NCI-H524 (cell line): ENCODE data around the gene CAPZA1.
A peak's percentile ranks its signal among the peaks of the same experiment; 100 is the strongest.
"Not testable (repeated sequence)": the region's sequence is repeated elsewhere in the genome, so short reads cannot be mapped to it uniquely, and the experiment has no call there.

ENCODE experiments used
- DNase-seq, 2 experiments: peaks; one replicate each; lab custom pipeline; 2025; lab: John Stamatoyannopoulos, UW

The CAPZA1 gene

DNA sequence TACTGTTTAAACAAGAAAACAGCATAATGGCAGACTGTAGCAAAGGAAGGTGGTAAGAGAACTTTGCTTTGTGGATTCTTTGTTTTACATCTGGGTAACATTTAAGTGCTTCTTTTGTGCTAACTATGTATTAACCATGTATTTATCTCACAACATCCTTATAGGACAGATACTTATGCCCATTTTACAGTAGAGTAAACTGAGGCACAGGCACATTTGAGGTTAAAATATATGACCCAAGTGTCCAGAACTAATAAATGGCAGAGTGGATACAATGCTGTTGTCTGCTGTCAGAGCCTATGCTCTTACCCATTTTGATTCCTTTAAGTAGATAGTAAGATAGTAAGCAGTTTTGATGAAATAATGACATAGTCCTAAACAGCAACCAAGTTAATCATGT lies 7.3 kb downstream of the CAPZA1 start:
- no peak for DNase-seq

DNA sequence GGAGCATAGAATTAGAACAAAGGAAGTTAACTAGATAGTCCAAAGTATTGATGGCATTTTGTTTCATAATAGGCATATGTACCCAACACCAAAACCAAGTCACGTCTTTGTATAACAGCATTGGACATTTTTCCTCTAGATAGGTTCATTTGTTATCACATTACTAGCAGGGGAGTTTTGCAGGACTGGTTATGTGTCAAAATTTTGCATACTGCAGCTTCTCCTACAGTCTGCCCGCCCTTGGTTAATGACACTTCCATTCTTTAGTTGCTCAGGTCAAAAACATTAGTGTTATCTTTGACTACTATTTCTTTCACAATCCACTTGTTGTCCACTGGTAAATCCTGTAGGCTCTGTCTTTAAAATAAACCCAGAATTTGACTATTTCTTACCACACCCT lies 8.9 kb downstream of the CAPZA1 start:
- no peak for DNase-seq

DNA sequence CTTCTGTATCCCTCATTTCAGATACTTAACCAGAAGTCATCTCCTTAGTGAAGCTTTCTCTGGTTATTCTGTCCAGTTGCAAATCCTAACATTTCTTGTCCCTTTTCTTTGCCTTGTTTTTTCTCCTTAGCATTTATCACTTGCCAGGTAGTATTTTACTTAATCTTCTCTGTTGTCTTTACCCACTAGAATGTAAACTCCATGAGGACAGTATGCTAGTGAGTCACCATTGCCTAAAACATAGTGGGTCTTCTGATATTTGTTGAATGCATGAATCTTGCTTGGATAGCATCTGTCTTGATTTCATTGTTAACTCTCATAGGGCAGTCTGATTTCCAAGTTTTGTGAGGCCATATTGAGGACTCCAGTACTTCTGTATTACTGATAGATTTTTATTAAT lies 9.6 kb downstream of the CAPZA1 start:
- DNase-seq: no peak

DNA sequence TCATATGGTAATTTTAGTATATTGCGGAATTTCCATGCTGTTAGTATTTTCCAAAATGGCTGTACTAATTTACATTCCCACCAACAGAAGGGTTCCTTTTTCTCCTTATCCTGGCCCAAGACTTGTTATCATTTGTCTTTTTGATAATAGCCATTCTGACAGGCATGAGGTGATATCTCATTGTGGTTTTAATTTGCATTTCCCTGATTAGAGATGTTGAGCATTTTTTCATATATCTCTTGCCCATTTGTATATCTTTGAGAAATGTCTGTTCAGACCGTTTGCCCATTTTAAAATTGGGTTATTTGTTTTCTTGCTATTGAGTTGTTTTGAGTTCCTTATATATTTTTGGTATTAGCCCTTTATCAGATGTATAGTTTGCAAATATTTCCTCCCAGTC lies 14.0 kb downstream of the CAPZA1 start:
- DNase-seq: no peak

DNA sequence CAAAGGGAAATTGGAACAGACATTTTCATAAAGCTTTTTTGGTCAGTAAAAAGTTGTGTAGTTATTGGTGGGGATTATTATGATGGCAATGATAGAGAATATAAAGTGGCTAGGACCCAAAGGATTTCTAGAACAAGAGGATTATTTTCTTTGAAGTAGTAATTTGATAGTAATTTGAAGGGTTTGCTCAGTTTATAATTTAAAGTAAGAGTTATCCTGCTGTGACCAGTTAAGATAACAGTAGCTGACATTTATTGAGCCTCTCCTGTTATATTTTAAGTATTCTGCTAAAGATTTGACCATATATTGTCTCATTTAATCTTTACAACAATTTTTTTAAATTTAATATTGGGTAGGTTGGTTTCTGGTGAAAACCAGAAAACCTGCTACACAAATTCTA lies 14.7 kb downstream of the CAPZA1 start:
- DNase-seq: peak; percentile 3 to 42

DNA sequence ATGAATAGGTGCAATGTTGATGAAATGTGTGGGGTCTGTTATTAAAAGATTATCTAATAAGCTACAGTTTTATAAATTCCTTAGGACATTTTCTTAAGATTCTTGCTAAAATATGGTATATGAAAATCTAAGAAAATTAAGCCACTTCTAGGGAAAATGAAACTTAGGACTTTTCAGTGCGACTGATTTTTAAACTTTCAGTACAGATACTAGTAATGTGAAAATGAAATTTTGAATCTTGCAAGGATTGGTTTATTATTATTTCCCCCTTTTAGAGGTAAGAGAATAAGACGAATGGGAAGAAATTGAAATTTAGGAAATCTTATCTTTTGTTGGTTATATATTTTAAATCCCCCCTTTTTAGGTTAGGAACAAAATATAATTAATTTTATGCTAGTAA lies 16.4 kb downstream of the CAPZA1 start:
- DNase-seq: no peak

DNA sequence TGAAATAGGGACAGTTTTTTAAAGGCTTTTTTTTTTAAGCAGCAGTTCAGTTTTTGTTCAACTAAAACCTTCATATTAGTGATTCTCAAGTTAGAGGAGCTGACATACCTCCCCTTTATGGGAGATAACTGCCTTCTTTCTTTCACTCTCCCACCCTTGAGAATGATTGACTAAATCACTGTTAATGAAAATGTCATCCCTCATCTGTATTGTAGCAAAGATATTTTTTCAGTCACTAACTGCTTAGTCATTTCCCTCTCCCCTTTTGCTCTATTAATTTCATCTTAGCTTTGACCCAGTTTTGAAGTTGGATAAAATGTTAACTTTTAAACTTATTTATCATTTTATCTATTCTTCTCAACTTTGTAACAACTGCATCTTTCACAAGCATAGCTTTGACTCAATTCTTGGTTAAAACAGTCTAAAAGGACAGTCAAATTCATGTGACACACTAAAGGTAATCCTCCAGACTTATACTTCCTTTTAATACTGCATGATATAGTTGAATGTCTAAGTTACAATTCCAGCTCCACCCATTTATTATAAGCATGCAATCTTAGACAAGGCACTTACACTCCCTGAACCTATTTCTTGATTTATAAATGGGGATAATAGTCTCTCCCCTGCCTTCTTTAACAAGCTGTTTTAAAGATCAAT lies 17.1 kb downstream of the CAPZA1 start:
- DNase-seq: no peak

DNA sequence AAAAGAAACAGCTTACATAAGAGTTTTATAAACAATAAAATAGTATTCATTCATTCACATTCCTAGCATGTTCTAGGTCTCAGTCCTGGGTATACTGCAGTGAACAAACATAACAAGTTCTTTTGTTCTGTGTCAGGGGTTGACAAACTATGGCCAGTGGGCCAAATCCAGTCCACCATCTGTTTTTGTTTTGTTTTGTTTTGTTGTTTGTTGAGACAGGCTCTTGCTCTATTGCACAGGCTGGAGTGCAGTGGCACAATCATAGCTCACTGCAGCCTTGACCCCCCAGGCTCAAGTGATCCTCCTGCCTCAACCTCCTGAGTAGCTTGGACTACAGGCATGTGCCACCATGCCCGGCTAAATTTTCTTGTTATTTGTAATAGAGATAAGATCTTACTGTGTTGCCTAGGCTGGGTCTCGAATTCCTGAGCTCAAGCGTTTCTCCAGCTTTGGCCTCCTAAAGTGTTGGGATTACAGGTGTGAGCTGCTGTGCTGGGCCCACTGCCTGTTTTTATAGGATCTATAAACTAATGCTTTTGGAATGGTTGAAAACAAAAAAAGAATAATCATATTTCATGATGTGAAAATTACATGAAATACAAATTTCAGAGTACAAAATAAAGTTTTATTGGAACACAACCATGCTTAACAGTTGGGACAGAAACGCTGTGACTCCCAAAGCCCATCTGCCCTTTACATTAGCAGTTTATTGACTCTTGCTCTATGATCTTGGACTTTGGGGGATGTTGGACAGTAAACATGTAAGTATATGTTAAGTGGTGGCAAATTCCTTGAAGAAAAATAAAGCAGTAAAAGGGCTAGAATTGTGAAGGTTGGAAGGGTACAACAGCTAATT lies 17.9 kb downstream of the CAPZA1 start:
- no peak for DNase-seq

DNA sequence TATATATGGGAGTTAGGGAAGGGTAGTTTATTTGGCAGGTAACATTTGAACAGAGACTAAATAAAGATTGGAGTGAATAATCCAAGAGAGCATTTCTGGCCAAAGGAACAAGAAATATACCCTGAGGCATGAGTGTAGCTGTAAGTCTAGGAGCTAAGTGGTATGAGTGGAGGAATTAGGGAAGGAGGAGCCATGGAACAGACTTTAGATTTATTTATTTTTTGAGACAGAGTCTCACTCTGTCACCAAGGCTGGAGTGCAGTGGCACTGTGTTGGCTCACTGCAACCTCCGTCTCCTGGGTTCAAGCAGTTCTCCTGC lies 18.4 kb downstream of the CAPZA1 start:
- no peak for DNase-seq

DNA sequence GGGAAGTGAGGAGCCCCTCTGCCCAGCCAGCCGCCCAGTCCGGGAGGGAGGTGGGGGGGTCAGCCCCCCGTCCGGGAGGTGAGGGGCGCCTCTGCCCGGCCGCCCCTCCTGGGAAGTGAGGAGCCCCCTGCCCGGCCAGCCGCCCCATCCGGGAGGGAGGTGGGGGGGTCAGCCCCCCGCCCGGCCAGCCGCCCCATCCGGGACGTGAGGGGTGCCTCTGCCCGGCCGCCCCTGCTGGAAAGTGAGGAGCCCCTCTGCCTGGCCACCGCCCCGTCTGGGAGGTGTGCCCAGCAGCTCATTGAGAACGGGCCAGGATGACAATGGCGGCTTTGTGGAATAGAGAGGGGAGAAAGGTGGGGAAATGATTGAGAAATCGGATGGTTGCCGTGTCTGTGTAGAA lies 20.8 kb downstream of the CAPZA1 start:
- not testable (repeated sequence) for DNase-seq

DNA sequence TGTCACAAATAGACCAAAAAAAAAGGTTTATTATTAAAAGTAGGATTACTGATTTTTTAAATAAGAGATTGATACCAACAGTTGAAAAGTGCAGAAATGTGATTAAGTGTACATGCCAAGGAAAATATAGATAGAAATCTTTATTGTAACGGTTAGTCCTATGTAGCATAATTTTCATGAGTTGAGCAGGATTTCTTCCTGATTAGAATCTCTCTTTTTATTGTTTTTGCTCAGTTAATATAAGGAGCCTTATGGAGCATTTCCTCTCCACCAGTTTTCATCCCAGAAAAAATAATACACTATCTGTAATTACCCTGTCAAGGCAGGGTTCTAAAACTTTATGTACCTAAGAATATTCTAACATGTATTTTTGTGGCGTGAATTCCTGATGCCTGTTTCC lies 23.4 kb downstream of the CAPZA1 start:
- DNase-seq: no peak

DNA sequence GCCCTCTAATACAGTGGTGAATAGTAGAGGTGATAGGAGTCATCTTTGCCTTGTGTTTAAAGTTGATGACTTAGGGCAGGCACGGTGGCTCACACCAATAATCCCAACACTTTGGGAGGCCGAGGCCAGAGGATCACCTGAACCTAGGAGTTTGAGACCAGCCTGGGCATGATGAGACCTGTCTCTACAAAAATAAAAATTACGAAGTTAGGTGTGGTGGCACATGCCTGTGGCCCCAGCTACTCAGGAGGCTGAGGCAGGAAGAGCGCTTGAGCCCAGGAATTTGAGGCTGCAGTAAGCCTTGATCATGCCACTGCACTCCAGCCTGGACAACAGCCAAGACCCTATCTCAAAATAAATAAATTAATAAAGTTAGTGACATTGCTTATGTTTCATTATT lies 26.6 kb downstream of the CAPZA1 start:
- DNase-seq: no peak

DNA sequence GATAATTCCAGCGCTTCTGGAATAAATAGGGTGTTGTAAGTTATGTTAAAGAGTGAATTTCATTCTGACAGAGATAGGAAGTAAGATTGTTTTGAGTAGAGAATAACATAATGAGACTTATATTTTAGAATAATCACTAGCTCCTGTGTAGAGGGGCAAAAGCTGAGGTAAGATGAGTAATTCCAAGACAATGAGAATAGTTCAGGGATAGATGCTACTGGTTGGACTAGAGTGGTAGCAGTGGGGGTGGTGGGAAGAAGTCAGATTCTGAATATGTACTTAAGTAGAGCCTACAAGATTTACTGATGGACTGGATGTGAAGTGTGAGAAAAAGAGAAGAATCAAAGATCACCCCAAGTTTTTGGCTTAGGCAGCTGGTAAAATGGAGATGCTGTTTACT lies 31.6 kb downstream of the CAPZA1 start:
- no peak for DNase-seq

DNA sequence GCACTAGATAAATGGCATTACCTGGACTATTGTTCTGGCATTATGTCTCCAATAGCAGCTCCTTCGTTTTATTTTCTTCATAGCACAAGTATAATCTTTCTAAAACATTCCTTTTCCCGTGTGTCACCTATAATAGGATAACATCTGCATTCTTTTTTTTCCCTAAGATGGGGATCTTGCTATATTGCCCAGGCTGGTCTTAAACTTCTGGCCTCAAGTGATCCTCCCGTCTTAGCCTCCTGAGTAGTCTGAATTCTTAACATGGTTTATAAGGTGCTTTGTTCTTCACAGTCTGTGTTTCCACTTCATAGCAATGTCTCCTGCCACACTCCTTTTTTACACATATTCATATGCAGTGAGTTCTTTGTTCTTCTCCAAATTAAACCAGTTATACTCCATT lies 46.2 kb downstream of the CAPZA1 start:
- DNase-seq: no peak

DNA sequence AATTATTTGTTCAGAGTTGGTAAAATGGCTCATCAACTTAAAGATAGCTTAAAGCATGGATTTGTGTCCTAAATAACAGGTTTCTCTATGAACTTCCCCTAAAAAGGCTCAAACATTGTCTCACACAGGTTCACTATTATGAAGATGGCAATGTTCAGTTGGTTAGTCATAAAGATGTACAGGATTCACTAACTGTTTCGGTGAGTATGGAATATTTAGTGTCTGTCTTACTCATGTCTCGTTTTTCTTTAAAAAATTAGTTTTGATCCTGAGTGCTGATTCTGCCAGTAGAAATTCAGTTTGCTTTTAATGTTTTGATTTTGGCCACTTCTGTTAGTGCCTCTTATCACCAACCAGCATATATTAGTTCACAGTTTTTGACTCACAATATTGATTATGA lies 47.3 kb downstream of the CAPZA1 start:
- DNase-seq: no peak

DNA sequence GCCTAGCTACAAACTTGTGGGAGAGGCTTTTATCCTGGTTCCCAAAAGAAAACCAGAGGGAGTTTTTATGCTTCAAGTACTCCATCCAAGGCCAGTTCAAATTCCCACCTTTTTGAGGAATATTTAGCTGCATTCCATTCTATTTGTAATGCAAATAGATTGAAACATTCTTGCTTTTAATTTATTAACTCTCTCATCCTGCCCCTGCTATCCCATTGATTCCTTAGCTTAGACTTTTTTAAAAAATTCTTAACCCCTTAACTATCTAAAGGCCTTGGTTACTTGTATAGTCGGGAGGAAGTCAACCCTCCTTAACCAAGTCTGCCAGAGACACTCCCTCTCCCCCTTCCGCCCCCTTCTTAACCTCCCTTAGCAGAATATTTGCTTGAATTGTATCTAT lies 52.4 kb downstream of the CAPZA1 start:
- no peak for DNase-seq

DNA sequence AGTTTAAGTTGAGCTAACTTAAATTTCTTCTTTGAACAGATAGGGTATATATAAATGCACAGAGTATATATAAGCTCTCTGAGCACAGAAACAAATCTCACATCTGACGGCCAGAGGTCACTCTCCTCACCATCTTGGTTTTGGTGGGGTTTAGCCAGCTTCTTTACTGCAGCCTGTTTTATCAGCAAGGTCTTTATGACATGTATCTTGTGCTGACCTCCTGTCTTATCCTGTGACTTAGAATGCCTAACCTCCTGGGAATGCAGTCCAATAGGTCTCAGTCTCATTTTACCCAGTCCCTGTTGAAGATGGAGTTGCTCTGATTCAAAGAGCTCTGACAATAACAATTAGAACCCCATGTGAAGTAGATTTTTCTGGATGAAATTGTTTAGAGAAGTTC lies 53.2 kb downstream of the CAPZA1 start:
- DNase-seq: no peak

DNA sequence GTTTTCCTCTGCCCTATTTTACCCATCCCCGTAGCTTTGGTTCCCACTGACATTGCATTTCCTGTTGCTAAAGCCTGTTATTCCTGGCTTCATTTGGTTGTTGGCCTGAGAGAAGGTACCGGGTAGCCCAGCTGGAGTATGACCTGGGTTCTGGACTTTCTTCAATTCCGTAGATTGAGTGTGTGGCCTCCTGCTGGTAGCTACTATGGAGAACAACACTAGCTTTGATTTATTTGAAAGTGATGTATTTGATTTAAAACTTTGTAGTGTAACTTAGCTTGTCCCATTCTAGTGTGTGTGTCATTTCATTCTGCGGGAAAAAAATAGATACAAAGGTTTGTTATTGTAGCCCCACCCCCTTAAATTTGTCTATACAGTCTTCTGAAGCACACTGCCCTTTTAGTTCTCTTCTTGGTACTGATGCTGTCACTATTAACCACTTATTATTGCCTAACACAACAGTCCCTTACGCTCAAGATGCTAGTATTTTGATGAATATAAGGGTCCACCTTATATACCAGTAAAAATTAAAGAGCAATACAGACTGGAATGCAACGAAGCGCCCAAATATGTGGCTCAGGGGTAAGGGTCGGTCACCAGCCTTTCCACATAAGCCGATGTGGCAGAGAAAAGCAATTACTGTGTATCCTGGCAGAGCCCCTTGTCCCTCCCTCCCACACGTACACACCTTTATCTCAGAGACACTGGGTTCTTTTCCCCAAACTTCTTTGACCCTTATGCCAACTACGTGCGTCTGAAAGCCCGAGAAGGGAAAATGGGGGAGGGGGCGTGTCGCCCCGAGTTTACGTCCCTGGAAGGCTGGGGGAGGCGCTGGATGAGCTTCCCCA lies 54.2 kb downstream of the CAPZA1 start:
- DNase-seq: peak in 1 of 2 experiments; percentile 6

DNA sequence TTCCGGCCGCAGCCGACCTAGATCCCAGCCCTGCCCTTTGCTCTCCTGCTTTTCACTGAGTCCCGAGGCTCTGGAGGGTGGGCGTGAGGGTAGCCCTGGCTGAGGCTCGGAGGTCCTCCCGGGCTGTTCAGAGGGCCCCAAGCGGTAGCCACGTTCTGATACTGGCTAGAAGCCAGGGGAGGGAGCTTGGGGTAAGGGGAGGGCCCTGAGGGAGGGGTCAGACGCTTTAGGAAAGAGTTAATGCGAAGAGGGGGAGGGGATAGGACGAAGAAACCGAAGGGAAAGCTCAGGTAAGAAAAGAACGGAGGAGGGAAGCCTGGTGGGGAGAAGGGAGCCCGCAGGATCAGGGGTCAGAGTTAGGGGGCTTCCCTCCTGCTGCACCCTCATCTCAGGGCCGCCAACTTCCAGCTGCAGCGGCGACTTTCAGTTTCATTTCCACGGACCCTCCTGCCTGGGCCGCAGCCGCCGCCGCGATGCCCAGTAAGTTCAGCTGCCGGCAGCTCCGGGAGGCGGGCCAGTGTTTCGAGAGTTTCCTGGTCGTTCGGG lies 54.9 kb downstream of the CAPZA1 start, which contains the start of gene MOV10:
Gene MOV10 (plus strand): TSS at position 220 of the 546 bp plus-strand sequence. CDS start 254 bp downstream, at position 474.
- peak in 1 of 2 experiments; percentile 38 for DNase-seq

DNA sequence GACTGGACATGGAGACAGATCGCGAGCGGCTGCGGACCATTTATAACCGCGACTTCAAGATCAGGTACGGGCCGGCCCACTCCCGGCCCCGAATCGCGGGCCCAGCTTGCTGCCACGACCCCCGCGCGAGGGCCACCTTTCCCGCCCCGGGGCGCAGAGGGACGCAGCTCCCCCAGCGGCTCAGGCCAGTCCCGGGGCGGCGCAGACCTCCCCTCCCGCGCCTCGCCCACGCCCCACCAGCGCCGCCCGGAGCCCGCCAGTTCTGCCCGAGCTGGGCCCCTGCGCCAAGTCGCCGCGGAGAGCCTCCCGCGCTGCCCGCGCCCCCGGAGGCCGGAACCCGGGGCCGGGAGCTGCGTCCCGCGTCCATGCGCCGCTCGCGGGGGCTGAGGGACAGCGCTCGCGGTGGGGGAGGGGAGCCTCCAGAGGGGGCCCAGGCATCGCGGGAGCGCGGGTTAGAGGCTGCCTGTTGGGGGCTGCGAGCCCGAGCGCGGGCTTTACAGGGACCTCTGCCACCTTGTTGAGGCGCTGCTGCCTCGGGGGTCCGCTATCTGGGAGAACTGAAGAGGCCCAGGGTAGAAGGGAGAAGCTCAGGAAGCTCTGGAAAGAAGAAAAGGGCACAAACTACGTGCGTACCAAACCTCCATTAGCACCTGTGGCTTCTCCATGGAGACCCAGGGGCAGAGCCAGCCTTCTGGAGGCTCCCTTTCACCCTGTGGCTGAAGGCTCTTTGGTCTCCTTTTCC lies 55.5 kb downstream of the CAPZA1 start:
- DNase-seq: peak in 1 of 2 experiments; percentile 47

DNA sequence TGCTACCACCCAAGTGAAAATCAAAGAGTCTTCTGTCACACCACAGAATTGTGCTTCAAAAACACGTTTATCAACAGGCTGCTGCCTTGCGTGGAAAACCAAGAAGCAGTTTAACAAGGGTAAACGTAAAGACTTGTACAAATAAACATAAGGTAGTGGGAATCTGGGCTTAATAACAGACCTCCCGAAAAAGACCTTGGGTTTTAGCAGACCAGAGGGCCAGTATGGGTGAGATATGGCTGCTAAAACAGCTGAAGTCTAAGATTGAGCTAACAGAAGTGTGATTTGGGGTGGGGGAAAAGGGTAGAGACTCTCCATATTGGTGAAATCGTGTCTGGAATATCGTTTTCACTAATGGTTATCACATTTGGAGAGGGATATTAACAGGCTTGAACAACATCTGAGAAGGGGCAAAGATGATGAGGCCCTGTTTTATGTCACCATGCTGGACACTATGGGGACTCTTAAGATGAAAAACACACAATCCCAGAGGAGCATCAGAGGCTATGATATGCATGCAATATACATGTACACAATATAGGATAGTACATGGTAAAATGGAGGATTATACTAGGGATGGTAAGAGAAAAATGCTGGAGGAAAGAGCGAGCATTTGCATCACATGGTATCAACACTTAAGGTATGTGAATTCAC lies 56.2 kb downstream of the CAPZA1 start:
- DNase-seq: no peak
